NCI-H2171 treated with DMSO at 0.1 percent for 48 hours (cell line): ENCODE data around the gene TCTN3.
"Not testable (repeated sequence)": the region's sequence is repeated elsewhere in the genome, so short reads cannot be mapped to it uniquely, and the experiment has no call there.

ENCODE experiments used
- DNase-seq: peaks from one replicate; lab custom pipeline; 2025; lab: John Stamatoyannopoulos, UW

Gene TCTN3

GRCh38 chr10:95688648-95689047 is 5.1 kb downstream of the TCTN3 start:
- no peak for DNase-seq

- no peak for DNase-seq
Measured at GRCh38 chr10:95683966-95684365, 9.8 kb downstream of the TCTN3 start.

- DNase-seq: no peak
Measured at GRCh38 chr10:95675403-95676116, 18.2 kb downstream of the TCTN3 start.

GRCh38 chr10:95674643-95675042 is 19.1 kb downstream of the TCTN3 start:
- no peak for DNase-seq

GRCh38 chr10:95672641-95673040 is 21.1 kb downstream of the TCTN3 start:
- not testable (repeated sequence) for DNase-seq

- DNase-seq: no peak
Measured at GRCh38 chr10:95664543-95664942, 29.2 kb downstream of the TCTN3 start.

- DNase-seq: no peak
Measured at GRCh38 chr10:95663496-95663895, 30.2 kb downstream of the TCTN3 start.

GRCh38 chr10:95661818-95662217 is 31.9 kb downstream of the TCTN3 start:
- no peak for DNase-seq

- DNase-seq: no peak
Measured at GRCh38 chr10:95660283-95660682, 33.4 kb downstream of the TCTN3 start.

GRCh38 chr10:95657250-95657649 is 36.5 kb downstream of the TCTN3 start:
- no peak for DNase-seq

GRCh38 chr10:95656291-95657164 is 37.2 kb downstream of the TCTN3 start, which contains the start of gene ALDH18A1:
TSS of gene ALDH18A1 (minus strand) at chr10:95656711. CDS start at chr10:95653377, 3,334 bp downstream.
- DNase-seq: peak; percentile 77

GRCh38 chr10:95655571-95656290 is 38.0 kb downstream of the TCTN3 start:
- peak; percentile 11 for DNase-seq

GRCh38 chr10:95653895-95654294 is 39.8 kb downstream of the TCTN3 start:
- no peak for DNase-seq

GRCh38 chr10:95651346-95652060 is 42.2 kb downstream of the TCTN3 start:
- DNase-seq: no peak

- DNase-seq: peak; percentile 19
Measured at GRCh38 chr10:95650232-95650631, 43.5 kb downstream of the TCTN3 start.

- DNase-seq: no peak
Measured at GRCh38 chr10:95648138-95648537, 45.6 kb downstream of the TCTN3 start.

- no peak for DNase-seq
Measured at GRCh38 chr10:95646160-95646559, 47.6 kb downstream of the TCTN3 start.

- DNase-seq: no peak
Measured at GRCh38 chr10:95644901-95645300, 48.8 kb downstream of the TCTN3 start.

GRCh38 chr10:95640891-95641315 is 52.8 kb downstream of the TCTN3 start:
- DNase-seq: no peak

GRCh38 chr10:95637911-95638310 is 55.8 kb downstream of the TCTN3 start:
- no peak for DNase-seq

GRCh38 chr10:95637140-95637539 is 56.6 kb downstream of the TCTN3 start:
- DNase-seq: no peak

GRCh38 chr10:95635319-95635733 is 58.4 kb downstream of the TCTN3 start:
- DNase-seq: no peak
